Activated CD4-positive, alpha-beta T cell treated with anti-CD3 and anti-CD28 coated beads, Interleukin-2, amount 50 U/mL, for 48 hours (primary cell): ENCODE results near the gene METAP1.
"Not testable (repeated sequence)": the region's sequence is repeated elsewhere in the genome, so short reads cannot be mapped to it uniquely, and the experiment has no call there.

Experiments used
- DNase-seq, 2 experiments: peaks; one replicate each; pipeline ENCODE4 v3.0.0-alpha.2; 2020

Gene METAP1

GRCh38 chr4:99061048-99061700, 65.7 kb downstream of the METAP1 start:
- no peak for DNase-seq

- no peak for DNase-seq
Measured at GRCh38 chr4:99062120-99062519, 66.6 kb downstream of the METAP1 start.

GRCh38 chr4:99065521-99065920, 70.0 kb downstream of the METAP1 start:
- not testable (repeated sequence) for DNase-seq

- DNase-seq = no peak
Measured at GRCh38 chr4:99067617-99068016, 72.1 kb downstream of the METAP1 start.

GRCh38 chr4:99071159-99071558, 75.6 kb downstream of the METAP1 start:
- no peak for DNase-seq

- DNase-seq = no peak
Measured at GRCh38 chr4:99074816-99075215, 79.3 kb downstream of the METAP1 start.

- no peak for DNase-seq
Measured at GRCh38 chr4:99076292-99076976, 80.9 kb downstream of the METAP1 start.

- DNase-seq = no peak
Measured at GRCh38 chr4:99077177-99077576, 81.7 kb downstream of the METAP1 start.

GRCh38 chr4:99078336-99078735, 82.8 kb downstream of the METAP1 start:
- no peak for DNase-seq

GRCh38 chr4:99078931-99079624, 83.6 kb downstream of the METAP1 start:
- no peak for DNase-seq

- no peak for DNase-seq
Measured at GRCh38 chr4:99079625-99080295, 84.2 kb downstream of the METAP1 start.

- not testable (repeated sequence) for DNase-seq
Measured at GRCh38 chr4:99080869-99081268, 85.3 kb downstream of the METAP1 start.

GRCh38 chr4:99082192-99082591, 86.7 kb downstream of the METAP1 start:
- no peak for DNase-seq

GRCh38 chr4:99084595-99084994, 89.1 kb downstream of the METAP1 start:
- DNase-seq = no peak

GRCh38 chr4:99088023-99088449, 92.5 kb downstream of the METAP1 start:
- peak; percentile 6 to 25 for DNase-seq

GRCh38 chr4:99088481-99089365, 93.2 kb downstream of the METAP1 start, which contains the start of gene ADH5:
TSS of gene ADH5 (minus strand) at chr4:99088788. CDS start at chr4:99088700, 88 bp downstream.
- DNase-seq = peak; percentile 92 to 93

GRCh38 chr4:99090481-99091215, 95.1 kb downstream of the METAP1 start:
- no peak for DNase-seq

- DNase-seq = no peak
Measured at GRCh38 chr4:99091216-99091575, 95.7 kb downstream of the METAP1 start.

- DNase-seq = not testable (repeated sequence)
Measured at GRCh38 chr4:99091841-99092240, 96.3 kb downstream of the METAP1 start.

- DNase-seq = no peak
Measured at GRCh38 chr4:99099311-99099710, 103.8 kb downstream of the METAP1 start.

- not testable (repeated sequence) for DNase-seq
Measured at GRCh38 chr4:99099814-99100213, 104.3 kb downstream of the METAP1 start.

- no peak for DNase-seq
Measured at GRCh38 chr4:99100876-99101275, 105.4 kb downstream of the METAP1 start.
